NCI-H2227 (cell line): Measurements from ENCODE around the gene SUN1.

Experiments used
- DNase-seq: peaks from one replicate; lab custom pipeline; 2025; ENCODE audit not compliant: unreplicated experiment; lab: John Stamatoyannopoulos, UW

The SUN1 gene

DNA sequence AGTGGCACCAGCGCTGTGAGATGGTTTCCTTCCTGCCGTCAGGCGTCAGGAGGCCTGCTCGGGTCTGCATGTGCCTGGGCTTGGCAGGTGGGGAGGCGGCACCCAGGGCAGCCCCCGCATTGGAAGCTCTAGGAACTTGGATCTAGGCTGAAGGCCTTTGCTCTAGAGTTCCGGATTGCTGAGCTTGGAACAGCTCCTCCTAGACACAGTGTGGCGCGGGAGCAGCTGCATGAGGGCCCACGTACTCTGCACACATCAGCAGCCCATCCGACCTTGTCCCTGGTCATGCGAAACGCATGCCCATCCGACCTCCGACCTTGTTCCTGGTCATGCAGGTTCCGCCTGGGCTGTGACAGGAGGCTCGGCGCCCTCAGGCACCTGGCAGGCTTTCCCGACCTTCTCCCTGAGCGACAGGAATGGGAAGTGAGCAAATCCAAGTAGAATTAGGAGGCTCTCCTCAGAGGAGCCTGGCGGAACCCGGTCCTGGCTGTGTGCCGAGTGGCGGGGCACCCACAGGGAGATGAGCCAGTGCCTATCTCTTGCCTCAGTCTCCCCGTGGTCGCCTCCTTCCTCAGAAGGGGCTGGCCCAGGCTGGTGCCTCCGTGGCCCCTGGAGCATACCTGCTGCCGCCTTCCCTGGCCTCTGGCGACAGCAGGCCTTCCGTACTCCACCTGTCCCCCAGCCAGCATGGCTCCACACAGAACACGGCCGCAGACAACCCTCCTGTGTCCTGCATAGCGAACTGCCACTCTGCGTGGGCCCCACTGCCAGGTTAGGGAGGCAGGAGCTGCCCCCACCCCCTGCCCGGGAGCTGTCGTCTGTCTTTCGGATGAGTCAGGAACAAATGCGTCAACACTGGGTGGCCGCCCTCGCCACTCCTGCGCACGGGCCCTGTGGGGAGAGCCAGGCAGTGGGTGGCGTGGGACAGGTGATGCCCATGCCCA is 56.1 kb downstream of the SUN1 start:
- DNase-seq = no peak

DNA sequence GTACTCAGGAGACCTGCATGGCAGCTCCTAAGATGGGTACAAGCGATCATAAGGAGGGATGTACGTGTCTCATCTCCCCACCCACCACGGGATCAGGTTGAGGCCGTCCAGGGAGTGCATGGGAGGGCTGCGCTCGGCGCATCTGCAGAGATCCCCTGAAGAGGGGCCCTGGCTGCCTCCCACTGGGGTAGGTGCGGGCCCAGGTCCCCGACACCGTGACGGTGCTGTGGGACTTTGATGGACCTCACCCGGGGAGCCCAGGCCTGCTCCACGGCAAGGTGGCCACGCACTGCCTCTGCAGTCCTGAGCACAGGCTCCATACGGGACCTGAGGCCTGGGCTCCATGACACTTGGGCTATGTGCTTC is 56.7 kb downstream of the SUN1 start:
- DNase-seq = no peak

DNA sequence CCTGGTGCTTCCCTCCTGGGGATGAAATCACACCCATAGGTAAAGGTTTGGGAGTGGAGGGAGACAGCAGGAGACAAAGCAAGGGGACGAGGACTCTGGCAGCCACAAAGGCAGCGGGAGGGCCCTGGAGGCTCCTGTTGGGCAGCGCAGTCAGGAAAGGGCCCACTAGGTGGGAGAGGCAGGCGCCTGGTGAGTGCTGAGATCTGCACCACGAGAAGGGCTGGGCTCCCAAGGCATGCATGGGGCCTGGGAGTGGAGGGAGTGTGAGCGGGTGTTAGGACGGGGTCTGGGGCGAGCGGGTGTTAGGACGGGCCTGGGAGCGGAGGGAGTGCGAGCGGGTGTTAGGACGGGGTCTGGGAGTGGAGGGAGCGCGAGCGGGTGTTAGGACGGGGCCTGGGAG is 57.1 kb downstream of the SUN1 start:
- DNase-seq = no peak

DNA sequence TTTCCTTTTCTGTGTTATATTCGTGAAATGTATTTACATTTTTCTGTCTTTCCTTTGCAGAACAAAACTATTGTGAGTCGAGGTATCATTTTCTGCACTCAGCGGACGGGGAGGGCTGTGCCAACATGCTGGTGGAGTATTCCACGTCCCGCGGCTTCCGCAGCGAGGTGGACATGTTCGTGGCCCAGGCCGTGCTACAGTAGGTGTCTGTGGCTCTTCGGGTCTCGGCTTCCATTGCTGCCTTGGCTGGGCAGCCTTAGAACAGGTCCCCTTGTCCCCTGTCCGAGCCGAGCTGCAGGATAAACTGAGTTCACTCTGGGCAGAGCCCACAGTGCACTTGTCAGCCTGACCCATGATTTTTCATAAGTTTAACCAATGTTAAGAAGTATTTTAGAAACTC is 58.6 kb downstream of the SUN1 start:
- no peak for DNase-seq

DNA sequence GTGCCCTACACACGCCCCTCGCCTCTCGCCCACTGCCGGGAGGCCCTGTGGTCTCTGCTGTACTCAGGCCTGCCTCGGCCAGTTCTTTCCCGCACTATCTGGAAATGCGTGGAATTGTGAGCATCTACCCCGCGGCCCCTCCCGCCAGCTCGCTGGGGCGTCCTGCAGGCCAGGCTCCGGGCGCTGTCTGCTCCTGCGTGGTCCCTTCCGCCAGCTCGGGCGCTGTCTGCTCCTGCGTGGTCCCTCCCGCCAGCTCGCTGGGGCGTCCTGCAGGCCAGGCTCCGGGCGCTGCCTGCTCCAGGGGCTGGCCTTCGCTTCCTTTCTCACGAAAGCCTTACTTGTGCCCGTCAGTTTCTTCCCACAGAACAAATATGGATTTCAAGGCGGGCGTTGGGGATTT is 59.0 kb downstream of the SUN1 start:
- DNase-seq = no peak

DNA sequence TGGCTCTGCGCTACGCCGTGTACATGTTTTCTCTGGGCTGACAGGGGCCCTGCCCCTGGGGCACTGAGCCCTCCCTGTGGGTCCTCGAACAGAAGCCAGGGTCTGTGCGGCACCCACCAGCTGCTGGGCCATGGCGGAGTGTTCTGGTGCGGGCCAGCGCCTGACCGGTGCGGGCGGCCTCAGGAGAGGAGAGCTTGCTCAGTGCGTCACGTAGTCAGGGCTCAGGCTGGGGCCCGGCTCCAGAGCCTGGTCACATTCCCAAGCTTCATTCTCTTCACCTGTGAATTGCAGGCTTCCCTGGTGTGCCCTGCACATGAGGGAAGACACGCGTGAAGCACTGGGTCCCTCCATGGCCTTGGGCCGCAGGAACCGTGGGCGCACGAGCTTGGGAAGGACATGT is 59.5 kb downstream of the SUN1 start:
- no peak for DNase-seq

DNA sequence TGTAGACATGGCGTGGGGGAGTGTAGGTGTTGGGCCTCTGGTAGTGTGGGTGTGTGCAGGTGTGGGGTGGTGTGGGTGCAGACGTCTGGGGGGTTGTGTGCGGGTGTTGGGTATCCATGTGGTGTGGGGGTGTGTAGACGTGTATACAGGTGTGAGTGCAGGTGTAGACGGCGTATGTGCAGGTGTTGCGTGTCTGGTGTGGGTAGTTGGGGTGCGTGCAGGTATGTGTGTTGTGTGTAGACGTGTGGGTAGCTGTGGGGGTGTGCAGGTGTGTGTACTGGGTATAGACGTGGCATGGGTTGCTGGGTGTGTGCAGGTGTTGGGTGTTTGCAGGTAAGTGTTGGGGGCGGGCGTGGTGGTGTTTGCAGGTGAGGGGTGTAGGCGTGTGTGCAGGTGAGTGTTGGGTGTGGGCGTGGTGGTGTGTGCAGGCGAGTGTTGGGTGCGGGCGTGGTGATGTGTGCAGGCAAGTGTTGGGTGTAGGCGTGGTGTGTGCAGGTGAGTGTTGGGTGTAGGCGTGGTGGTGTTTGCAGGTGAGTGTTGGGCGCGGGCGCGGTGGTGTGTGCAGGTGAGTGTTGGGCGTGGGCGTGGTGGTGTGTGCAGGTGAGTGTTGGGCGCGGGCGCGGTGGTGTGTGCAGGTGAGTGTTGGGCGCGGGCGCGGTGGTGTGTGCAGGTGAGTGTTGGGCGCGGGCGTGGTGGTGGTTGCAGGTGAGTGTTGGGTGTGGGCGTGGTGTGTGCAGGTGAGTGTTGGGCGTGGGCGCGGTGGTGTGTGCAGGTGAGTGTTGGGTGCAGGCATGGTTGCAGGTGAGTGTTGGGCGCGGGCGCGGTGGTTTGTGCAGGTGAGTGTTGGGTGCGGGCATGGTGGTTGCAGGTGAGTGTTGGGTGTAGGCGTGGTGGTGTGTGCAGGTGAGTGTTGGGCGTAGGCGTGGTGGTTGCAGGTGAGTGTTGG is 60.6 kb downstream of the SUN1 start:
- DNase-seq = no peak

DNA sequence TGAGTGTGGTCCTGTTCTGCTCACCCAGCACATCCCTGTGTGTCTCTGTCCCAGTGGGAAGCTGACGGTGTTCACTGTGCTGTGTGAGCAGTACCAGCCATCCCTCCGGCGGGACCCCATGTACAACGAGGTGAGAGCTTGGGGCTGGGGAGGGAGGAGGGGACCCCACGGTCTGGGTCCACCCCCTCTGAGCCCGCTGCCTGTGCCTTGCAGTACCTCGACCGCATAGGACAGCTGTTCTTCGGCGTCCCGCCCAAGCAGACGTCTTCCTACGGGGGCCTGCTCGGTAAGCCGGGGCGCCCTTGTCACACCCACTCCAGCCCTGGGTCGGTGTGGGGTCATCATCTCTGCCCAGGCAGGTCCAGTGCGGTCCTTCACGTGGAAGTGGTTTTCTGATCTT is 61.4 kb downstream of the SUN1 start:
- DNase-seq = no peak

DNA sequence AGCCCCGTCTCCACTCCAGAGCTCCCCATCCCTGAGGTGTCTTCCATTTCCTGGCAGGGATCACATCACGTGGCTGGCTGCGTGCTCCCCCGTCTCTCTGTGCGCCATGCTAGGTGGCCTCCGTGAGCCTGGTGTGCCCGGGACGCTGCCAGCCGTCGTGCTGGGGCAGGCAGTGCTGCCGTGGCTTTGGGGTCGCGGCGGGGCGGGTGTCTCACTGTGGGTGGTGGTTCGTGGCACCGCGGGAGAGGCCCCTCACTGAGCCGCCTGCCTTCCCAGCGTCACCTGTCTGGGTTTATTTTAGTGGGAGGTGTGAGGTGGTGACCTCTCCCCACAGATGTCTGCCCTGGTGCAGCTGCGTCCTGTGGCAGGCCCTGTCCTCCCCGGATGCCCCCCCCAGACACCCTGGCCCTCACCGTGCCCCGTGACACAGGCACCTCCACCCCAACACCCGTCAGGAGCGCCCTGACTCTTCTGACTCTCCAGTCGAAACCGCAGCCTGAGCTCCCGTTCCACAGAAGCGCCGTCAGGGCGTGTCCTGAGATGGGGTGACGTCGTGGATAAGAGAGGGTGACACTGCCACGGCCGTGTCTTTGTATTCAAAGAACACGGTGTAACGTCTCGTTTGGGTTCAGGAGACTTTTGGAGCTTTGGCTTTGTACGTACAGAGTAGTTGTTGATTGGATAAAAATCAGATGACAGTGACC is 62.0 kb downstream of the SUN1 start:
- no peak for DNase-seq

DNA sequence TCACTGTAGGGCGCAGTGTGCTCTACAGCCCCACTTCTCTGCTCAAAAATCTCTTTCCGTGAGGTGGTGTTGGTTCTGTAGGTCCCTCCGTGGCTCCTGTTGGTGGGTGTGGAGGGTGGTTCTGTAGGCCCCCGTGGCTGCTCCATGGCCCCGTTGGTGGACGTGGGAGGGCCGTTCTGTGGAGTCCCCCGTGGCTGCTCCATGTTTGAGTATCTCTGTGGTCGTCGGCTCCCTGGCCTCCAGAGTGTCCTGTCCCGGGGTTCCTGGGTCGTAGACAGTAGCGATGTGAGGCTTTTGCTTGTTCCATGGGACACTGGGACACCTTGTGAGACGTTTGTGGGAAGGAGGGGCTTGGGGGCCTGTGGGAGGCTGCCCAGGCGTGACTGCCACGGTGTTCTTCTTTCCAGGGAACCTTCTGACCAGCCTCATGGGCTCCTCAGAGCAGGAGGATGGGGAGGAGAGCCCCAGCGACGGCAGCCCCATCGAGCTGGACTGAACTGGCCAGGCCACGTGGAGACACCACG is 62.7 kb downstream of the SUN1 start:
- no peak for DNase-seq

DNA sequence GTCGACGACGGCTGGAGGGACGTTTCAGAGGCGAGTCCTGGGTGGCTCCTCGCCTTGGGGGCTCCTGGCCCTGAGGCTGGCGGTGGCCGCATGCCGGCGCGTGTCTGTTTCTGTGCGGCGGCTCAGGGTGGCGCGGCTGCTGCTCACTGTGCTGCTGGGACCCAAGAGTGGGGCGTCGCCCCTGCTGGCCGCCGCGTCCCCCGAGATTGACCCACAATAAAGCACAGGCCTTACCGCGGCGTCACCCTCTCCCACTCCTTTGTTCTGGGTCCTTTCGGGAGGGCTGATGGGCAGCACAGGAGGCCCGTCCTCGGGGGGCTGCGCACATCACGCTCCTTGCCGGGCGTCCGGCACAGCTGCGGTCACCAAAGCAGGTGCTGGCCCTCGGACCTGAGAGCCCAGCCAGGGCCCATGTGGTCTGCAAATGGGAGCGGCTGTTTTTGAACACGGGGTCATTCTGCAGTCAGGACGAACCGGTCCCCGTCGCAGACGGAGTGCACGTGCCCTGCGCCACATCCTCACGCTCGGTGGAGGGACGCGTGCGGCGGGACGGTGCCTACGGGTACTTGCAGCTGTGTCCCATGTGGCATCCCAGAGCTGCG is 63.3 kb downstream of the SUN1 start:
- DNase-seq = no peak

DNA sequence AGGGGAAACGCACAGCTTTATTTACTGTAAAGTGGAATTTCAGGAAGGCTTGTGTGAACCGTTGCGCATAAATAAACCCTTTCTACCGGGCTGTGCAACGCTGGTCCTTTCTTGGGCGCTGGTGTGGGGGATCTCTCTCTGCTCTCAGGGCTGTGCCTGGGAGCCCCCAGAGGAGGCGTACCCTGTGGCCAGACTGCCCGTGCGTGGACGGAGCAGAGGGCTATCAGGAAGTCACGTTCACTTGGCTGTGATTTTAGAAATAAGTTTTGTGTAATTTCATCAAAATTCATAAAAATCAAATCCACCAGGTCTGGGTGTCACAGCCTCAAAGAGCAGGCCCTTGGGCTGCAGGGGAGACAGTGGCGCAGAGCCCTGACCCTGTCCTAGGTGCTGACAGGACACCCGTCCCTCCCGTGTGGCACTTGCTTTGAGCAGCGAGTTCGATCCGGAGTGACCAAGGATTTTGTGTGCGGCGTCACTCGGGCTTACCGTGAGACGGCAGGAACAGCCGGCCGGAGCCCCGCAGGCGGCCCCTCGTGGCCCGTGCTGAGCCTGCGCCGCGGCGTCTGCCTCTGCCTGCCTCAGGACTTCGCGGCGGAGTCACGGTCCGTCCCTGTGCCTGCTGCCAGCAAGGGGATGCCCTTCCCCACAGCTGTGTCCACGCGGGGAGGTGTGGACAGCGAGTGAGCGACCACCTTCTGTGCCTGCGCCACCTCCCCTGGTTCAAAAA is 64.2 kb downstream of the SUN1 start:
- DNase-seq = no peak

DNA sequence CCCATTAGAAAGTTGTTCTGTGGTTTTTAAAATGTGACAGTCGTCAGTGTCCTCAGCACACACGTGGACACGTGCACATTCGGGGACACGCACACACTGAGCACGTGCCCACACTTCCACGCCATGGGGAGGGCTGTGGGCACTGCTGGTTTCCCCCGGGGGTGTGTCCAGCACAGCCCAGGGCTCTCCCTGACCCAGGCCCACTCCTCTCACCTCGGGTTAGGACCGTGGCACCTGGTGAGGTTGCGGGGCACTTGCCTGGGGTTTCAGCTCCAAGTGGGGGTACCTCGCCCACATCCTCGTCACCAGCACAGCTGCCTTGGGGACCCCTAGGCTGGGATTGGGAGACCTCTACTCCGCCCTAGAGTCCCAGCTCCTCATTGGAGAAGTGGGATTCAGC is 64.8 kb downstream of the SUN1 start:
- DNase-seq = no peak

DNA sequence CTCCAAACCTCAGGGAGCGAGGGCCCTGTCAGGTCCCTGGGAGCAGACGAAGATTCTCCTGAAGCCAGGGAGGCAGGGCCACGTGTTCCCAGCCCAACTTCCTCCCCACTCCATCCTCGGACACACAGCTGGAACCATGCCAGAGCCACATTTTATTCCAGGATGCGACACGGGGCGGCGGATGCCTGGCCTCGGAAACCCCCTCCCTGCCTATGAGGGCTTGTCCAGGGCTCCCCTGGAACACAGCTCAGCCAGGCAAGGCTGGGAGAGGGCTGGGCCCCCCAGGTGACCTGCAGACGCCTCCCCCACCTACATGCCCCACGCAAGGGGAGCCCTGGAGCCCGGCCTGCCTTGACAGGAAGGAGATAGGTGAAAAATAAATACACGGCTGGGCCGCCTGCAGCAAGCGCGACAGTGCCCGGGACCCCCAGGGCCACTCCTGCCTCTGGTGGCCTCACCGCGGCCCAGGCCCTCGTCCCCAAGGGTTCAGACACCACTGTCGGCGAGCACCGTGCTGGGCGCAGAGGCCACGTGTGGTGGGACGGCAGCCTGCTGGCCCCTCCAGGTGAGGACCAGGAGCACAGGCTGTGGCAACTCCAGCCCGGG is 65.6 kb downstream of the SUN1 start:
- DNase-seq = no peak

DNA sequence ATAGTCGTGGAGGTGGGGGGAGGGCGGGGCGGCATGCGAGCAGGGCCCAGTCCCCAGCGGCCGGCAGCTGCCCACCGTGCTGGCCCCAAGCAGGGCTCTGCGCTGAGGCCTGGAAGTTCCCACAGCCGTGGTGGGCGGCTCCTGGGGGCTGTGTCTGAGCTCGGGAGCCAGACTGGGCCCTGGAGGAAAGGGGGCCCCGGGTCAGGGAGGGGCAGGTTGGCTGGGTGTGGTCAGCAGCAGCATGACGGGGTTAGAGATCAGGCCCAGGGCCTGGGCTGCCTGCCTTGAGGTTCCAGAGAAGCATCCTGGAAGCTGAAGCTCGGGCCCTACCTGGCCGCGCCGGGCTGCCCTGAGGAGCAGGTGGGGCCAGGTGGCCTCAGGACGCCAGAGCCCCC is 66.2 kb downstream of the SUN1 start:
- DNase-seq = no peak

DNA sequence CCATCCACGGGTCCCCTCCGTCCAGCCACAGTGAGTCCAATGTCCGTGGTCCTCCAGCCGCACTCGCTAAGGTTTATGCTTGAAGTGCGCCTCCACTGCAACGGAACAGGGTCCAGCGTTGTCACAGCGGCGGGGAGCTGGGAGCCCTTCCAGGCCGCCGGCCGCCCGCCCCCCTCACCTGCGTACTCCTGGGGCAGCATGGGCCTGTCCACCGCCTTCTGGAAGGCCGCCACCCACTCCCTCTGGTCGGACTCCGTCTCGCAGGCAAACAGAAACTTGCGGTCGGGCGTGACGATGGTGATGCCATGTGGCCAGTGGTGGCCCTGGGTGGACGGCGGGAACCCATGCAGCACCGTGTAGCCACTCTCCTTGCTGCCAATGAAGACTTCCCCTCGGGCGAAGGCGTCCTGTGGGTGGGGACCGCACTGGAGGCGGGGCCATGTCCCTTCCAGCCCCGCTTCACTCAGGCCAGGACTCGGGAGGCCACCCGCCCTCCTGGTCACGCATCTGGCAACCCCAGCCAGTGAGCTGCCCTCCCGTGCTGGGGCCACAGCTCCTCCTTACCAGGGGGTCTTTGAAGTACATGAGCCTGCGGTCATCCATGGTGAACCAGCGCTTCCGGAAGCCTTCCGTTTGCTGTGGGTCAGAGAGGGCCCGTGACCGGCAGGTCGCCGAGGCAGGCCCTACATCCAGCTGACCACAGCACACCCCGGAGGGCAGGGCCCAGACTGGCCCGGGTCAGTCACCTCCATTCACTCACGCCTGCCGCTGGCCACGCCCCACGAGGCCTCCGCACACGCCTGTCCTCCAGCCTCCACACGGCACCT is 66.8 kb downstream of the SUN1 start:
- DNase-seq = no peak

DNA sequence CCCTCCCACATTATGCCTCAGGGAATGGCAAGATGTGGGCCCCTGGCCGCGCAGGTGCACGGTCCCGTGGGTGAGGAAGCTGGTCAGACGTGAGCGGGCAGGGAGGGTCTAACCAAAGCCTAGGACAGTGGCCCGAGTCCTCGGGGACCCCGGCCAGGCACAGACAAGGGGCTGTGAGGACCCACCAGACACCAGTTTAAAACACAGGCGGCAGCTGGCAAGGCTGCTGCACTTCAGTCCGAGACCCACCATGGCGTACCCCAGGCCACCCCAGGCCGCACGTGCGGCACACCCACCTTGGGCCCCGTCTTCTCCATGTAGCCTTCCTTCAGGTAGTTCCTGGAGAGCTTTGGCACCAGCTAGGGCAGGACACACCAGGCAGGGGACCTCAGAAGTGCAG is 67.5 kb downstream of the SUN1 start:
- no peak for DNase-seq

DNA sequence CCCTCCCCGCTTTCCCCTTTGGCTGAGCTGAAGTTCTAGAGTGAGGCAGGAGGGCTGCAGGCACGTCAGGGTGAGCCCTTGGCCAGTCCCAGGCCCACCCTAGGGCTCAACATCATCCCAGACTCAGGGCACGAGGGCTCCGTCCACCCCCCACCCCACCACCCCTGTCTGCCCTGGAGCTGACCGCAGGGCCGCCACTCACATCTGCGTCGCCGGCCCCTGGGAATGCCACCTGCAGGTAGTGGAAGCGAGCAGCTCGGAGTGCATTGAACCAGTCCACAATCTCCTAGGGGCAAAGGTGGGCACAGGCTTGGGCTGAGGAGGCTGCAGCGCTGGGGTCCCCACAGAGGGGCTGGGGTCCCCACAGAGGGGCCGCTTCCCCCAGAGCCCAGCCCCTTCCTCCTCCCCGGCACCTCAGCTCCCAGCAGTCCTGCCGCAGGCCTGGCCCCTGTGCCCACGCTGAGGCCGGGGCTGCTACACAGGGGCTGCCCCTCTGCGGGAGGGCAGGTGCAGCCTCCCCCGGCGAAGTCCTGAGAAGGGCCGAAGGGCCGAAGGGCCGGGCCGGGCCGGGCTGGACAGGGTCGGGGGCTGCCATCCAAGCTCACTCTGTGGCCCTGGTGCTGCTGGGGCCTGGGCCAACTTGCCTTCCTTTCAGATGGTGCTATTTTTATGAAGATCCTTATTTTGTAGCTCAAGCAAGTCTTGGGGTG is 68.2 kb downstream of the SUN1 start:
- no peak for DNase-seq
